Measurements from ENCODE around the gene EEF1A2. TPM values are rescaled to one million over a fixed set of nuclear protein-coding genes. Genes with fewer than 3 reads are reported as not detected.
A peak's percentile ranks its signal among the peaks of the same experiment; 100 is the strongest.

EEF1A2 gene
- total RNA-seq, 1 experiment from 2014 or later = 75.2 TPM

- no peak overlapping the region for H2AFZ ChIP-seq
- BruUV-seq (replicated peaks) = no TSS peak
- no peak overlapping the region for H3K4me2 ChIP-seq
- H4K20me1 ChIP-seq (ENCODE audit: insufficient read depth) = no peaks in the 10 kb centered on the region
- H3K27ac ChIP-seq = no peak overlapping the region
- peaks cover 4% of the 10 kb centered on the region; the same call in 1 of the 2 replicates for H3F3A ChIP-seq (ENCODE audit: insufficient read depth, low read depth)
- DNase-seq = no peak
- intact Hi-C loops (cut with micrococcal nuclease; ENCODE audit: unreplicated experiment) = loop anchor here (10.0 kb wide), 1 partner anchor 50 kb away; the partner anchor contains the start of gene EEF1A2
- CTCF ChIA-PET = interaction anchor here (0.7 kb wide), 1 partner anchor 20 kb away, joined by 3 read pairs; no protein-coding TSS in a partner anchor
- H3K4me1 ChIP-seq (replicated peaks; ENCODE audit: insufficient read depth) = no peaks in the 10 kb centered on the region
- no peaks in the 10 kb centered on the region for H3K36me3 ChIP-seq (ENCODE audit: low read depth)
- H3K9me2 ChIP-seq (ENCODE audit: insufficient read depth) = no peaks in the 10 kb centered on the region
- no peaks in the 10 kb centered on the region for H3K79me2 ChIP-seq (ENCODE audit: low read depth)
- POLR2A ChIA-PET (ENCODE audit: unreplicated experiment) = no interaction called here
- H3K9me3 ChIP-seq (ENCODE audit: insufficient read depth, low read depth) = no peaks in the 10 kb centered on the region
- no peak overlapping the region for H3K4me3 ChIP-seq
- TF ChIP-seq, protein P1, sequence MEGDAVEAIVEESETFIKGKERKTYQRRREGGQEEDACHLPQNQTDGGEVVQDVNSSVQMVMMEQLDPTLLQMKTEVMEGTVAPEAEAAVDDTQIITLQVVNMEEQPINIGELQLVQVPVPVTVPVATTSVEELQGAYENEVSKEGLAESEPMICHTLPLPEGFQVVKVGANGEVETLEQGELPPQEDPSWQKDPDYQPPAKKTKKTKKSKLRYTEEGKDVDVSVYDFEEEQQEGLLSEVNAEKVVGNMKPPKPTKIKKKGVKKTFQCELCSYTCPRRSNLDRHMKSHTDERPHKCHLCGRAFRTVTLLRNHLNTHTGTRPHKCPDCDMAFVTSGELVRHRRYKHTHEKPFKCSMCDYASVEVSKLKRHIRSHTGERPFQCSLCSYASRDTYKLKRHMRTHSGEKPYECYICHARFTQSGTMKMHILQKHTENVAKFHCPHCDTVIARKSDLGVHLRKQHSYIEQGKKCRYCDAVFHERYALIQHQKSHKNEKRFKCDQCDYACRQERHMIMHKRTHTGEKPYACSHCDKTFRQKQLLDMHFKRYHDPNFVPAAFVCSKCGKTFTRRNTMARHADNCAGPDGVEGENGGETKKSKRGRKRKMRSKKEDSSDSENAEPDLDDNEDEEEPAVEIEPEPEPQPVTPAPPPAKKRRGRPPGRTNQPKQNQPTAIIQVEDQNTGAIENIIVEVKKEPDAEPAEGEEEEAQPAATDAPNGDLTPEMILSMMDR (conservative IDR thresholded peaks at IDR 0.05) = no peak
- TF ChIP-seq EZH2 (IDR thresholded peaks at IDR 0.05; ENCODE audit: low read depth) = no peak
- H3K27me3 ChIP-seq (ENCODE audit: insufficient read depth, low read depth) = peaks cover 32% of the 10 kb centered on the region
These were observed 54.3 kb downstream of the EEF1A2 start for GRCh38 chr20:63444548-63444947.

- H3K79me2 ChIP-seq (ENCODE audit: low read depth) = no peaks in the 10 kb centered on the region
- H3K9me2 ChIP-seq (ENCODE audit: insufficient read depth) = no peaks in the 10 kb centered on the region
- BruUV-seq (replicated peaks) = no TSS peak
- H3K27ac ChIP-seq = no peak overlapping the region
- H3K4me1 ChIP-seq (replicated peaks; ENCODE audit: insufficient read depth) = no peaks in the 10 kb centered on the region
- ChIA-PET POLR2A (ENCODE audit: unreplicated experiment) (no interaction called here), CTCF (no interaction called here)
- no peak overlapping the region for H3K4me3 ChIP-seq
- H3K27me3 ChIP-seq (ENCODE audit: insufficient read depth, low read depth) = peaks cover 35% of the 10 kb centered on the region
- no peak overlapping the region for H2AFZ ChIP-seq
- no peaks in the 10 kb centered on the region for H4K20me1 ChIP-seq (ENCODE audit: insufficient read depth)
- intact Hi-C loops (cut with micrococcal nuclease; ENCODE audit: unreplicated experiment) = loop anchor here (2.0 to 10.0 kb wide), 2 partner anchors 51 to 93 kb away; partner anchors contain the start of genes EEF1A2 and PTK6
- no peaks in the 10 kb centered on the region for H3K36me3 ChIP-seq (ENCODE audit: low read depth)
- TF ChIP-seq, protein P1 (conservative IDR thresholded peaks at IDR 0.05) = no peak
- no peak for TF ChIP-seq EZH2 (IDR thresholded peaks at IDR 0.05; ENCODE audit: low read depth)
- peaks cover 4% of the 10 kb centered on the region; the same call in 1 of the 2 replicates for H3F3A ChIP-seq (ENCODE audit: insufficient read depth, low read depth)
- no peaks in the 10 kb centered on the region for H3K9me3 ChIP-seq (ENCODE audit: insufficient read depth, low read depth)
- no peak overlapping the region for H3K4me2 ChIP-seq
- no peak for DNase-seq
These were observed 55.1 kb downstream of the EEF1A2 start for GRCh38 chr20:63443606-63444395.

- ChIA-PET POLR2A (ENCODE audit: unreplicated experiment) (interaction anchor here (0.6 kb wide), 1 partner anchor 19 kb away, joined by 4 read pairs; no protein-coding TSS in a partner anchor), CTCF (interaction anchor here (1.0 kb wide), 1 partner anchor 79 kb away, joined by 3 read pairs; no protein-coding TSS in a partner anchor)
- Histone ChIP-seq H2AFZ (no peak overlapping the region), H3K79me2 (ENCODE audit: low read depth) (no peaks in the 10 kb centered on the region), H3F3A (ENCODE audit: insufficient read depth, low read depth) (peaks cover 4% of the 10 kb centered on the region; the same call in 1 of the 2 replicates), H3K9me2 (ENCODE audit: insufficient read depth) (no peaks in the 10 kb centered on the region), H3K4me2 (no peak overlapping the region), H3K4me1 (replicated peaks; ENCODE audit: insufficient read depth) (no peaks in the 10 kb centered on the region), H3K36me3 (ENCODE audit: low read depth) (no peaks in the 10 kb centered on the region), H3K27ac (no peak overlapping the region), H3K4me3 (no peak overlapping the region), H4K20me1 (ENCODE audit: insufficient read depth) (no peaks in the 10 kb centered on the region), H3K9me3 (ENCODE audit: insufficient read depth, low read depth) (no peaks in the 10 kb centered on the region), H3K27me3 (ENCODE audit: insufficient read depth, low read depth) (peaks cover 39% of the 10 kb centered on the region)
- DNase-seq = peak; percentile 44 to 79
- TF ChIP-seq EZH2 (IDR thresholded peaks at IDR 0.05; ENCODE audit: low read depth) = no peak
- TF ChIP-seq, protein P1 (conservative IDR thresholded peaks at IDR 0.05) = peak; percentile 81
- no TSS peak for BruUV-seq (replicated peaks)
- intact Hi-C loops (cut with micrococcal nuclease; ENCODE audit: unreplicated experiment) = loop anchor here (2.0 to 10.0 kb wide), 2 partner anchors 53 to 95 kb away; partner anchors contain the start of genes EEF1A2 and PTK6
These were observed 56.8 kb downstream of the EEF1A2 start for GRCh38 chr20:63442100-63442493.

Data from PC-9 (cell line).